ENCODE results near the gene NPVF. TPM values are rescaled to one million over a fixed set of nuclear protein-coding genes. Genes with fewer than 3 reads are reported as not detected.

Gene NPVF
- total and polyA plus RNA-seq, 4 donors: not detected

GRCh38 chr7:25246306-25246705 lies 18.0 kb upstream of the NPVF start:
- H3K9me3 ChIP-seq (ENCODE audit: control insufficient read depth in 4 of 4, low read length in 3 of 4): no peaks in the 10 kb centered on the region
- no peaks in the 10 kb centered on the region for H3K4me1 ChIP-seq (ENCODE audit: control insufficient read depth in 4 of 4, insufficient read depth in 4 of 4, low read length in 3 of 4)
- H3K27me3 ChIP-seq (ENCODE audit: control insufficient read depth in 4 of 4, insufficient read depth in 4 of 4, low read length in 3 of 4): no peaks in the 10 kb centered on the region
- no peaks in the 10 kb centered on the region for H3K36me3 ChIP-seq (ENCODE audit: control insufficient read depth in 4 of 4, insufficient read depth in 3 of 4, low read depth in 1 of 4, low read length in 3 of 4)
- no peak overlapping the region for H3K4me3 ChIP-seq (ENCODE audit: low read depth in 1 of 3, low read length in 3 of 3)
- WGBS: 92% methylated on average over 1 of the region's 1 CpG
- no peak overlapping the region for H3K27ac ChIP-seq (ENCODE audit: low read depth in 1 of 2, low read length in 2 of 2)
- TF ChIP-seq JUND (IDR thresholded peaks at IDR 0.05): no peak
- TF ChIP-seq NR2F2 (IDR thresholded peaks at IDR 0.05): no peak
- no peak for TF ChIP-seq MAX (IDR thresholded peaks at IDR 0.05)
- no peak for TF ChIP-seq HNF4A (conservative IDR thresholded peaks at IDR 0.05)
- TF ChIP-seq TAF1 (conservative IDR thresholded peaks at IDR 0.05): no peak
- no peak for TF ChIP-seq FOXA2 (IDR thresholded peaks at IDR 0.05)
- TF ChIP-seq RAD21 (IDR thresholded peaks at IDR 0.05): no peak
- no peak for TF ChIP-seq FOXA1 (IDR thresholded peaks at IDR 0.05)
- no peak for TF ChIP-seq RXRA (IDR thresholded peaks at IDR 0.05)
- no peak for TF ChIP-seq SP1 (IDR thresholded peaks at IDR 0.05)
- no peak for TF ChIP-seq HNF4G (IDR thresholded peaks at IDR 0.05)
- no peak for TF ChIP-seq YY1 (IDR thresholded peaks at IDR 0.05)
- H3K9ac ChIP-seq (ENCODE audit: low read depth in 1 of 2, low read length in 2 of 2): no peak overlapping the region
- DNase-seq (ENCODE audit: low spot score): no peak

GRCh38 chr7:25244254-25245033 lies 16.2 kb upstream of the NPVF start:
- no peak for DNase-seq (ENCODE audit: low spot score)
- Histone ChIP-seq H3K9ac (ENCODE audit: low read depth in 1 of 2, low read length in 2 of 2) (no peak overlapping the region), H3K4me3 (ENCODE audit: low read depth in 1 of 3, low read length in 3 of 3) (no peak overlapping the region), H3K36me3 (ENCODE audit: control insufficient read depth in 4 of 4, insufficient read depth in 3 of 4, low read depth in 1 of 4, low read length in 3 of 4) (no peaks in the 10 kb centered on the region), H3K9me3 (ENCODE audit: control insufficient read depth in 4 of 4, low read length in 3 of 4) (no peaks in the 10 kb centered on the region), H3K27me3 (ENCODE audit: control insufficient read depth in 4 of 4, insufficient read depth in 4 of 4, low read length in 3 of 4) (no peaks in the 10 kb centered on the region), H3K27ac (ENCODE audit: low read depth in 1 of 2, low read length in 2 of 2) (no peak overlapping the region), H3K4me1 (ENCODE audit: control insufficient read depth in 4 of 4, insufficient read depth in 4 of 4, low read length in 3 of 4) (no peaks in the 10 kb centered on the region)
- 66% methylated on average over 3 of the region's 3 CpGs for WGBS
- TF ChIP-seq NR2F2 (IDR thresholded peaks at IDR 0.05): no peak

DNA sequence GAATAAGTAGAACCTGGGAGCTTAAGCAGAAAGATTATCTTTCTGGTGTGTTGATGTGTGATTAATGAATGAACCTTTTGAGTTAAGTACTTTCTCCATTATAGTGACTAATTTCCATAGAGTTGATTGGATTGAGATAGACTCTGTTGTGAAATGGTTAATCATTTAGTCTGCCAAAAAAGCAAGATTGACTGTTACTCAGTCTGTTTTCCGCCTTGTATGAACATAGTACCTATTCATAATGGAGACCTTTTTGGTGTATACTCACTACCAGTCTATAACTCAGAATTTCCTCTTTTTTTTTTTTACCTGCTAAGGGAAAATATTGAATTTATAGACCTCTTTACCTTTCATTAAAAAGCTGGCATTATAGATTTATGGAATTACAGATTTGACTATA lies 14.4 kb upstream of the NPVF start:
- no peak for TF ChIP-seq RXRA (IDR thresholded peaks at IDR 0.05)
- TF ChIP-seq JUND (IDR thresholded peaks at IDR 0.05): no peak
- no peak for TF ChIP-seq MAX (IDR thresholded peaks at IDR 0.05)
- no peak for TF ChIP-seq HNF4A (conservative IDR thresholded peaks at IDR 0.05)
- no peak for TF ChIP-seq YY1 (IDR thresholded peaks at IDR 0.05)
- no peak for TF ChIP-seq TAF1 (conservative IDR thresholded peaks at IDR 0.05)
- TF ChIP-seq, protein P1, sequence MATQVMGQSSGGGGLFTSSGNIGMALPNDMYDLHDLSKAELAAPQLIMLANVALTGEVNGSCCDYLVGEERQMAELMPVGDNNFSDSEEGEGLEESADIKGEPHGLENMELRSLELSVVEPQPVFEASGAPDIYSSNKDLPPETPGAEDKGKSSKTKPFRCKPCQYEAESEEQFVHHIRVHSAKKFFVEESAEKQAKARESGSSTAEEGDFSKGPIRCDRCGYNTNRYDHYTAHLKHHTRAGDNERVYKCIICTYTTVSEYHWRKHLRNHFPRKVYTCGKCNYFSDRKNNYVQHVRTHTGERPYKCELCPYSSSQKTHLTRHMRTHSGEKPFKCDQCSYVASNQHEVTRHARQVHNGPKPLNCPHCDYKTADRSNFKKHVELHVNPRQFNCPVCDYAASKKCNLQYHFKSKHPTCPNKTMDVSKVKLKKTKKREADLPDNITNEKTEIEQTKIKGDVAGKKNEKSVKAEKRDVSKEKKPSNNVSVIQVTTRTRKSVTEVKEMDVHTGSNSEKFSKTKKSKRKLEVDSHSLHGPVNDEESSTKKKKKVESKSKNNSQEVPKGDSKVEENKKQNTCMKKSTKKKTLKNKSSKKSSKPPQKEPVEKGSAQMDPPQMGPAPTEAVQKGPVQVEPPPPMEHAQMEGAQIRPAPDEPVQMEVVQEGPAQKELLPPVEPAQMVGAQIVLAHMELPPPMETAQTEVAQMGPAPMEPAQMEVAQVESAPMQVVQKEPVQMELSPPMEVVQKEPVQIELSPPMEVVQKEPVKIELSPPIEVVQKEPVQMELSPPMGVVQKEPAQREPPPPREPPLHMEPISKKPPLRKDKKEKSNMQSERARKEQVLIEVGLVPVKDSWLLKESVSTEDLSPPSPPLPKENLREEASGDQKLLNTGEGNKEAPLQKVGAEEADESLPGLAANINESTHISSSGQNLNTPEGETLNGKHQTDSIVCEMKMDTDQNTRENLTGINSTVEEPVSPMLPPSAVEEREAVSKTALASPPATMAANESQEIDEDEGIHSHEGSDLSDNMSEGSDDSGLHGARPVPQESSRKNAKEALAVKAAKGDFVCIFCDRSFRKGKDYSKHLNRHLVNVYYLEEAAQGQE (IDR thresholded peaks at IDR 0.05): no peak
- TF ChIP-seq SP1 (IDR thresholded peaks at IDR 0.05): no peak
- TF ChIP-seq, protein P2, sequence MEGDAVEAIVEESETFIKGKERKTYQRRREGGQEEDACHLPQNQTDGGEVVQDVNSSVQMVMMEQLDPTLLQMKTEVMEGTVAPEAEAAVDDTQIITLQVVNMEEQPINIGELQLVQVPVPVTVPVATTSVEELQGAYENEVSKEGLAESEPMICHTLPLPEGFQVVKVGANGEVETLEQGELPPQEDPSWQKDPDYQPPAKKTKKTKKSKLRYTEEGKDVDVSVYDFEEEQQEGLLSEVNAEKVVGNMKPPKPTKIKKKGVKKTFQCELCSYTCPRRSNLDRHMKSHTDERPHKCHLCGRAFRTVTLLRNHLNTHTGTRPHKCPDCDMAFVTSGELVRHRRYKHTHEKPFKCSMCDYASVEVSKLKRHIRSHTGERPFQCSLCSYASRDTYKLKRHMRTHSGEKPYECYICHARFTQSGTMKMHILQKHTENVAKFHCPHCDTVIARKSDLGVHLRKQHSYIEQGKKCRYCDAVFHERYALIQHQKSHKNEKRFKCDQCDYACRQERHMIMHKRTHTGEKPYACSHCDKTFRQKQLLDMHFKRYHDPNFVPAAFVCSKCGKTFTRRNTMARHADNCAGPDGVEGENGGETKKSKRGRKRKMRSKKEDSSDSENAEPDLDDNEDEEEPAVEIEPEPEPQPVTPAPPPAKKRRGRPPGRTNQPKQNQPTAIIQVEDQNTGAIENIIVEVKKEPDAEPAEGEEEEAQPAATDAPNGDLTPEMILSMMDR (IDR thresholded peaks at IDR 0.05; ENCODE audit: low read depth, low read length, missing input control): no peak
- TF ChIP-seq FOXA2 (IDR thresholded peaks at IDR 0.05): no peak
- no peak for TF ChIP-seq ZBTB33 (IDR thresholded peaks at IDR 0.05)
- TF ChIP-seq RAD21 (IDR thresholded peaks at IDR 0.05): no peak
- no peak for TF ChIP-seq EGR1 (IDR thresholded peaks at IDR 0.05; ENCODE audit: low read depth in 2 of 2)
- TF ChIP-seq, protein P3, sequence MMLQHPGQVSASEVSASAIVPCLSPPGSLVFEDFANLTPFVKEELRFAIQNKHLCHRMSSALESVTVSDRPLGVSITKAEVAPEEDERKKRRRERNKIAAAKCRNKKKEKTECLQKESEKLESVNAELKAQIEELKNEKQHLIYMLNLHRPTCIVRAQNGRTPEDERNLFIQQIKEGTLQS (IDR thresholded peaks at IDR 0.05): no peak
- TF ChIP-seq FOXA1 (IDR thresholded peaks at IDR 0.05): no peak
- no peak for TF ChIP-seq HNF4G (IDR thresholded peaks at IDR 0.05)
- no peak for TF ChIP-seq NR2F2 (IDR thresholded peaks at IDR 0.05)
- TF ChIP-seq GABPA (IDR thresholded peaks at IDR 0.05 in 1 of 2, conservative IDR thresholded peaks at IDR 0.05 in 1 of 2): no peak
- Histone ChIP-seq H3K27me3 (ENCODE audit: control insufficient read depth in 4 of 4, insufficient read depth in 4 of 4, low read length in 3 of 4) (no peaks in the 10 kb centered on the region), H3K4me1 (ENCODE audit: control insufficient read depth in 4 of 4, insufficient read depth in 4 of 4, low read length in 3 of 4) (no peaks in the 10 kb centered on the region), H3K9ac (ENCODE audit: low read depth in 1 of 2, low read length in 2 of 2) (no peak overlapping the region), H3K9me3 (ENCODE audit: control insufficient read depth in 4 of 4, low read length in 3 of 4) (no peaks in the 10 kb centered on the region), H3K36me3 (ENCODE audit: control insufficient read depth in 4 of 4, insufficient read depth in 3 of 4, low read depth in 1 of 4, low read length in 3 of 4) (no peaks in the 10 kb centered on the region), H3K27ac (ENCODE audit: low read depth in 1 of 2, low read length in 2 of 2) (no peak overlapping the region), H3K4me3 (ENCODE audit: low read depth in 1 of 3, low read length in 3 of 3) (no peak overlapping the region)
- no peak for DNase-seq (ENCODE audit: low spot score)
- WGBS: 92% methylated on average over 1 of the region's 1 CpG

Measured in liver (tissue), 9 donors.